NK-92 treated with Interleukin-12 subunit alpha and Interleukin-12 subunit beta, amount 100 ng/mL, for 24 hours (cell line): ENCODE measurements around the gene SLC37A1.
"Not testable (repeated sequence)": the region's sequence is repeated elsewhere in the genome, so short reads cannot be mapped to it uniquely, and the experiment has no call there.

Experiments used
- DNase-seq: peaks from one replicate; lab custom pipeline; 2025; lab: John Stamatoyannopoulos, UW

SLC37A1 gene

DNA sequence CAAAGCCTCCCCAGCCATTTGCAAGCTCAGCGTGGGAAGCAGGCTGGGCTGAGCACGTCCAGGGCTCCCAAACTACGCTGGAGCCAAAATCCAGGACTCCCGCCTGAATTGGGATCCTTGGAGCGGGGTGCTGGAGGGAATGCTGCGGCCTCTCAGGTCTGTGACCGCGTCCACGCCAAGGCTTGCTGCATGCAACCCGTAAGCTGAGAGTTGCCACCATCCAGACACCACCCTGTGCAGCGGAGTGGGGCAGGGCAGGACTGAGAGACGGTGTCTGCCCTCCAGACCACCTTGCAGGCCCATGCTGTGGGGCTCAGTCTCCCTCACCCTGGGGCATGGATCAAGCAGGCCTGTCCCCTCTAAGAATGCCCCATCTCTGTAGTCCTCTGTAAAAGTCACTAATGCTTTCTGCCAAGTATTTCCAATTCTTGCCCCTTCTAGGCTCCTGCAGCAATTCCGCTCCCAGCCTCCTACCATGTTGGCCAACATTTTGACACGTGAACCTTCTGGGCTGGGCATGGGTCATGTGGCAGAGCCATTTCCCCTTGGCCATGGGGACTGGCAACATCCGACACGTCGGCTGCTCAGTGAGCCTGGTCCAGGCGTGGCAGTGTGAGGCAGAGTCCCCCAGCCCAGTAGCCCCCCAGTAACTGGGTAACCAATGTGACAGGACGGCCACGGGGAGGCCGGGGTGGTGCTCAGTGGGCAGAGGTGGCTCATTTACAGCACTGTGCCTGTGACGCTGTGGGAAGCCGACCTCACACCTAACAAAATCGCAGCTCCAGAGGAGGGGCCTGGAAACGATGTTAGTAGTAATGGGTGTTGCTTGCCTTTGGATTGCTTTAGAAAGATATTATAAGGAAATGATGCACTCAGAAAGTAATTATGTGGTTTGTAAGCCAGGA lies 81.9 kb downstream of the SLC37A1 start:
- DNase-seq = no peak

- no peak for DNase-seq
Observed at GRCh38 chr21:42596657-42597056, 83.0 kb downstream of the SLC37A1 start.

- no peak for DNase-seq
Observed at GRCh38 chr21:42597487-42598158, 84.0 kb downstream of the SLC37A1 start.

- DNase-seq = no peak
Observed at GRCh38 chr21:42598159-42598735, 84.6 kb downstream of the SLC37A1 start.

DNA sequence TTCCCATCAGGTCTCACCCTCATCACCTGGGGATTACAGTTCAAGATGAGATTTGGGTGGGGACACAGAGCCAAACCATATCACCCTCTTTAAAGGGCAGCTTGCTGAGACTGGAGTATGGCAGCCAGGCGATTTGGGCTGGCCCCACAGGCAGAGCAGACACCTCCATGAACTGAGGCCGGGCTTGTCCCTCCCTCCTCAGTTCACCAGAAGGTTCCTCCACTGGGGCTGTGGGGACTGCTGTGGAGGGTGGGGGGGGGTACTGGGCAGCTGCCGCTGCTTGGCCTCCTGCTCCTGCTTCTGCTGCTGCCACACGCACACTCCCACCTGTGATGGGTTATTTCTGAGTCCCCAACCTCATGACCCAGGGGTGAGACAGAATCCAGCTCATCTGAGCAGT lies 85.8 kb downstream of the SLC37A1 start:
- DNase-seq = no peak

DNA sequence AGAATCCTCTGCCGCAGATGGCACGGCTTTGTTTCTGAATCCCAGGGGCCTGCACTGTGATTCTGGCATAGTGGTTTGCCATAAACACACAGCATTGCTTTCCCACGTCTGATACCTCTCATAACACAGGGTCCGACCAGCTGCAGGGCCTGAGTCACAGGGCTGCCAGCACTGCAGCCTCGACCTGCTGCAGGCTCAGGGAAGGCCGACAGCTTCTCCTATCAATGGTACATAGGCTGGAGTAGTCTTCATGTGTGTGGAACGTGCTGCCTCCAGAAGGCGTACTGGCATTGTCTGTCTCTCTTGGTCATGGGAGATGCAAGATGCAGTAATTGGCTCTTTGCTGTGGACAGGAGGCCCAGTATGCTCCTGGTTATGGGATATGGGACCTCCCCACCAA lies 86.3 kb downstream of the SLC37A1 start:
- no peak for DNase-seq

DNA sequence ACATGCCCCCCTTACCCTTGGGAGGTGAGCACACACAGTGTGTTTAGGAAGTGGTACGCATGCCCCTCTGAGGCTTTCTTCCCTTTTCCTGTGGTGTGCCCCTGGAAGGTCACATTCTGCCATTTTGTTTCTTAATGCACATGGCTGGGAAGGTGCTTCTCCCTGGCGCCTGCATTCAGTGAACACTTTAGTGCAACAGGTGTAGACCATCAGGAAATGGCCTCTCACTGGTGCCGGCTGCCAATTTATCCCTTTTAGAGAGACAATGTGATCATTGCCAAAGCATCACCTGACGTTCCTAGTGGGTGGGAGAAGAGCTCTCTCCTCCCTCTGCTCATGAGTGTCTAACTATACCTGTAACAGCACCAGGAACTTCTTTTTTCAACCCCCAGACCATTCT lies 88.0 kb downstream of the SLC37A1 start:
- DNase-seq = no peak

- no peak for DNase-seq
Observed at GRCh38 chr21:42607102-42607501, 93.5 kb downstream of the SLC37A1 start.

DNA sequence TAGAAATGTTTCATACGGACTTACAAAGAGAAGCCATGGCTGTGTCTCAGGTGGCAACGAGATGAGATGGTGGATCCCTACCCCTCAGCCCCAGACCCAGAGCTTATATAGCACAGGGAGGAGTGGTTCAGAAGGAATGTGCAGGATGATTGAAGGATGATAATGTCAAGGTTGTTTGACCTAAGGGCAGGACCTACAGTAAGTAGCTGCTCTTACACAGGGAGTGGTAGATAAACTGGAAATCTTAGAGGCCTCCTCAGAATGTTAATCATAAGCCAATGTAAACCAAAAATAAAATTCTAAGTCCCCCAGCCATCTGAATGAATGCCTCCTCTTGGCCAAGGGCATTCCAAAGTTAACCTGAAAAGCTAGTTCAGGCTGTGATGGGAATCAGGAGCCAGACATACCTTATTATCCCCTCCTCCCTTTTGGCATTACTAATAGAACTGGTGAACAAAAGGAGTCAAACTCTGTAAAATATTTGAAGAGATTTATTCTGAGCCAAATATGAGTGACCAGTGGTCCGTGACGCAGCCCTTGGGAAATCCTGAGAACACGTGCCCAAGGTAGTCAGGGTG lies 94.0 kb downstream of the SLC37A1 start:
- no peak for DNase-seq

GRCh38 chr21:42608446-42608845 lies 94.8 kb downstream of the SLC37A1 start:
- no peak for DNase-seq

DNA sequence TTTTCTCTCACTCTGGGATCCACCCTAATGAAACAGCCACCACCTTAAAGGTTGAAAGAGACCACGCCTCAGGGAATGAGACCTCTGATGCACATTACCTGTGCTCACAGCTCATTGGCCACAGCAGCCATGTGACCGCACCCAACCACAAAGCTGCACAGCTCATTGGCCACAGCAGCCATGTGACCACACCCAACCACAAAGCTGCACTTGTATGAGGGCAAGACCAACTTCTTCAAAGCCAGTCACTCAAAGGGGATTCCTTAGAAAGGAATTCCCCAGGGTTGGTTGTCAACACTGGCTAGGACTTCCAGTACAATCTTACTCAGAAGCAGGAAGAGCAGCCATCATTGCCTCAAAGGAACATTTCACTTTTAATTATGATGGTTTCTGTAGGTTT lies 96.2 kb downstream of the SLC37A1 start:
- no peak for DNase-seq

- no peak for DNase-seq
Observed at GRCh38 chr21:42611852-42612251, 98.2 kb downstream of the SLC37A1 start.

GRCh38 chr21:42612390-42612789 lies 98.7 kb downstream of the SLC37A1 start:
- no peak for DNase-seq

- DNase-seq = no peak
Observed at GRCh38 chr21:42613756-42614155, 100.1 kb downstream of the SLC37A1 start.

GRCh38 chr21:42614396-42614795 lies 100.7 kb downstream of the SLC37A1 start:
- no peak for DNase-seq

GRCh38 chr21:42614811-42615351 lies 101.2 kb downstream of the SLC37A1 start:
- DNase-seq = no peak

- not testable (repeated sequence) for DNase-seq
Observed at GRCh38 chr21:42615377-42615776, 101.7 kb downstream of the SLC37A1 start.

- no peak for DNase-seq
Observed at GRCh38 chr21:42615924-42616323, 102.3 kb downstream of the SLC37A1 start.

- no peak for DNase-seq
Observed at GRCh38 chr21:42616446-42616845, 102.8 kb downstream of the SLC37A1 start.

DNA sequence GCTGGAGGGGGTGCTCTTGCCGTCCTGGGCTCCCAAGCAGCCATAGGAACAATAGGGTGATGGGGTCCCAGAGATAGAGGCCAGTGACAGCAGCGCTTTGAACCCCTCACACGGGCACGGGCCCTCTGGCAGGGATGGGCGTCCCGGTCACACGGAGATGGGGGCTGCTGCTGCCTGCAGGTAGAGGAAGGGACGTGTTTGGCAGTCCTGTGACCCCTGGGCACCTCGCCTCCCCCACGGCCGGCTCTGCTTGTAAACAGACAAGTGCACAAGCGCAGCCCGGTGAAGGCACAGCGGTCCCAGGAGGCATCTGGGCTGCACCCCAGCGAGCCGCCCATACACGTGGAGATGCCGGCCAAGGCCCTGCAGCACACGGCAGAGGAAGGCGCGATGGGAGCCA lies 103.3 kb downstream of the SLC37A1 start:
- DNase-seq = no peak

DNA sequence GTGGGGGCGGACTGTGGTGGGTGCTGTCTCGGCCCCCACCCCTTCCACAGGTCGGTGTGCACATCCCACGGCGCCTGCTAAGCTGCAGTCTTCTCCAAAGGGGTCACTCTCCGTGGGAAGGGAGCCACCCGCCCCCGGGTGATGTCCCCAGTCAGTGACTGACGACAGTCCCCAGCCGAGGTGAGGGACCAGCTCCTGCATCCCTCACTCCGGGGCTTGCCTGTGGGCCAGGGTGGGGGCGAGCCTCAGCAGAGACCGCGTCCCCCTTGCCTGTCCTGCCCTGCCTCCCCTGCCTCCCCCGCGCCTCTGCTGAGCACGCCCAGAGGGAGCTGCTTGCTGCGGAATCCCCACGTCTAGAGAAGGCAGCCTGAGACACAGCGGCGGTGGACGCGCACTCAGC lies 103.8 kb downstream of the SLC37A1 start:
- no peak for DNase-seq

DNA sequence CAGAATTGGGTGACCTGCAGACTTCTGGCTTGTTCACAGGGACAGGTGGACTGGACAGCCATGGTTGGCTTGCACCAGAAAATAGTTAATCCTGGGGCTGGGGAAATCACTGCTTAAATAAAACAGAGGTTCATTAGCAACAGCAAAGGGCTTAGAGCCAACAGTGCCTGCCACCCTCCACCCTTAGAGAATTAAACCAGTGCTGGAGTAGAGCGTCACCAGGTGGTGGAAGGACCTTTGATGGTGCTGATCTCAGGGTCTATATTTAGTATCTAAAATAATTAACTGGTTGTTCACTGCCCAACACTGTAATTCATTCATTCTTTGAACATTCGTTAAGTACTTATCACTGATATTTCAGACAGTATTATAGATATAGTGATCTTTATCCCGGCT lies 105.1 kb downstream of the SLC37A1 start:
- no peak for DNase-seq
